ENCODE data around the gene FNDC1. TPM values are rescaled to one million over a fixed set of nuclear protein-coding genes. Genes with fewer than 3 reads are reported as not detected.

FNDC1 gene
- total RNA-seq, 4 donors from 2014 or later = 0.27 to 9.9 (median 1.5) TPM

GRCh38 chr6:159252955-159253508 is 83.8 kb downstream of the FNDC1 start:
- TF ChIP-seq POLR2AphosphoS5 (IDR thresholded peaks at IDR 0.05) (peak; percentile 25), POLR2A (IDR thresholded peaks at IDR 0.05) (no peak)
- TF ChIP-seq, protein P1, sequence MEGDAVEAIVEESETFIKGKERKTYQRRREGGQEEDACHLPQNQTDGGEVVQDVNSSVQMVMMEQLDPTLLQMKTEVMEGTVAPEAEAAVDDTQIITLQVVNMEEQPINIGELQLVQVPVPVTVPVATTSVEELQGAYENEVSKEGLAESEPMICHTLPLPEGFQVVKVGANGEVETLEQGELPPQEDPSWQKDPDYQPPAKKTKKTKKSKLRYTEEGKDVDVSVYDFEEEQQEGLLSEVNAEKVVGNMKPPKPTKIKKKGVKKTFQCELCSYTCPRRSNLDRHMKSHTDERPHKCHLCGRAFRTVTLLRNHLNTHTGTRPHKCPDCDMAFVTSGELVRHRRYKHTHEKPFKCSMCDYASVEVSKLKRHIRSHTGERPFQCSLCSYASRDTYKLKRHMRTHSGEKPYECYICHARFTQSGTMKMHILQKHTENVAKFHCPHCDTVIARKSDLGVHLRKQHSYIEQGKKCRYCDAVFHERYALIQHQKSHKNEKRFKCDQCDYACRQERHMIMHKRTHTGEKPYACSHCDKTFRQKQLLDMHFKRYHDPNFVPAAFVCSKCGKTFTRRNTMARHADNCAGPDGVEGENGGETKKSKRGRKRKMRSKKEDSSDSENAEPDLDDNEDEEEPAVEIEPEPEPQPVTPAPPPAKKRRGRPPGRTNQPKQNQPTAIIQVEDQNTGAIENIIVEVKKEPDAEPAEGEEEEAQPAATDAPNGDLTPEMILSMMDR (IDR thresholded peaks at IDR 0.05) = peak; percentile 42 to 76 (median 56)
- H3K4me1 ChIP-seq = peaks cover 0 to 40% (median 15%) of the 10 kb centered on the region in 3 donors
- 0 to 14% methylated on average over 1 to 4 of the region's 10 CpGs for WGBS, 2 donors (ENCODE audit: low coverage in 1 of 2)
- peak overlapping the region in 1 of 2 donors; percentile 32 for H3K4me3 ChIP-seq
- no peaks in the 10 kb centered on the region for H3K9me3 ChIP-seq
- H3K27me3 ChIP-seq = no peaks in the 10 kb centered on the region
- H3K36me3 ChIP-seq = no peaks in the 10 kb centered on the region
- ATAC-seq = peak; percentile 69
- peak overlapping the region in 2 of 4 donors; percentile 54 to 65 for H3K27ac ChIP-seq

GRCh38 chr6:159254186-159254585 is 85.0 kb downstream of the FNDC1 start:
- WGBS, 2 donors (ENCODE audit: low coverage in 1 of 2) = 69 to 92% methylated on average over 2 of the region's 2 CpGs
- ATAC-seq = no peak
- TF ChIP-seq, protein P1 (IDR thresholded peaks at IDR 0.05) = no peak
- TF ChIP-seq EP300 (IDR thresholded peaks at IDR 0.05) = no peak
- no peak for TF ChIP-seq POLR2AphosphoS5 (IDR thresholded peaks at IDR 0.05)

DNA sequence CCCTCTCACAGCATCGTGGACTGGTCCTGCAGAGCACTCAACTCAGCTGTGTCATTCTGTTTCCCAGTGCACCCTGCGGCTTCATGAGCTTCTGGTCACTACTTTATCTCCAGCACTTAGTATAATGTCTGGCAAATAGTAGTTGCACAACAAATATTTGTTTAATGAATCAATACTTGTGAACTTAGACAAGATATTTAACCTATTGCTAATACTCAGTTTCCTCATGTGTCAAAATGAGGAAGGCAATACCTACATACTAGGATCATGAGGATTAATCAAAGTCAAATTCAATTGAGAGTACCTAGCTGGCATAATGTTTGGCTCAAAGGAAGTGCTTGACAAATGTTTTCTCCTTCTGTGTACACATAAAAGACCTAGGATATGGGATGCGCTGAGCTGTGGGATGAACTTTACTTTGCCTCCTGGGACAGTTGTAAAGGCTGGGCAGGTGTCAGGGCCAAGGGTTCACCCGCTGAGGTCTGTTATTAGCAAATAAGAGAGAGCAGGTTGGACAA is 86.3 kb downstream of the FNDC1 start:
- Histone ChIP-seq H3K27me3 (no peaks in the 10 kb centered on the region), H3K27ac (no peak overlapping the region), H3K4me3 (no peak overlapping the region), H3K4me1 (peaks cover 0 to 23% (median 3%) of the 10 kb centered on the region in 3 donors), H3K9me3 (no peaks in the 10 kb centered on the region), H3K36me3 (no peaks in the 10 kb centered on the region)
- no peak for ATAC-seq
- WGBS, 2 donors (ENCODE audit: low coverage in 1 of 2) = 83 to 85% methylated on average over 3 to 4 of the region's 4 CpGs
- TF ChIP-seq, protein P1 (IDR thresholded peaks at IDR 0.05) = no peak
- no peak for TF ChIP-seq POLR2AphosphoS5 (IDR thresholded peaks at IDR 0.05)
- no peak for TF ChIP-seq EP300 (IDR thresholded peaks at IDR 0.05)
- no peak for TF ChIP-seq POLR2A (IDR thresholded peaks at IDR 0.05)

More at GRCh38 chr6:159254186-159254585, 85.0 kb downstream of the FNDC1 start:
- H3K4me1 ChIP-seq = peaks cover 0 to 28% (median 13%) of the 10 kb centered on the region in 3 donors
- no peaks in the 10 kb centered on the region for H3K36me3 ChIP-seq
- H3K27me3 ChIP-seq = no peaks in the 10 kb centered on the region
- H3K4me3 ChIP-seq = no peak overlapping the region
- H3K27ac ChIP-seq = no peak overlapping the region
- H3K9me3 ChIP-seq = no peaks in the 10 kb centered on the region

DNA sequence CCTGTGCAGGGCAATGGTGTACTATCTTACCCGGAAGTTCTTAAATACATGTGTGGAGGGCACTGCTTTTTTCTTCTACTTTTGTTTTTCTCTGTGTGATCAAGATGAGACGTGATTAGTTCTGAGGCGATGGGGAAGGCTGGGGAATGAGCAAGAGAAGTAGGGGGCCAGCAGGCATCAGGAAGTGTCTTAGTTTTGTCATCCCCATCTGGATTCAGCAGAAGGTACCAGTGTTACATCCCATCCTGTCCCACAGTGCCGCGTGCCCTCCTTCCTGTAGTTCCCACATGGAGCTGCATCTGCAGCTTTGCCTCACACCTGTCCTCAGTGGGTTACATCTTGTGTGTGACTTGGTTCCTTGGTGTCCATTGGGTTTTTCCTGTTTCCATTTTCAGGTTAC is 86.9 kb downstream of the FNDC1 start:
- 80 to 100% methylated on average over 2 to 4 of the region's 5 CpGs for WGBS, 2 donors (ENCODE audit: low coverage in 1 of 2)
- TF ChIP-seq EP300 (IDR thresholded peaks at IDR 0.05) = no peak
- TF ChIP-seq POLR2AphosphoS5 (IDR thresholded peaks at IDR 0.05) = no peak
- TF ChIP-seq, protein P1 (IDR thresholded peaks at IDR 0.05) = no peak
- TF ChIP-seq POLR2A (IDR thresholded peaks at IDR 0.05) = no peak

DNA sequence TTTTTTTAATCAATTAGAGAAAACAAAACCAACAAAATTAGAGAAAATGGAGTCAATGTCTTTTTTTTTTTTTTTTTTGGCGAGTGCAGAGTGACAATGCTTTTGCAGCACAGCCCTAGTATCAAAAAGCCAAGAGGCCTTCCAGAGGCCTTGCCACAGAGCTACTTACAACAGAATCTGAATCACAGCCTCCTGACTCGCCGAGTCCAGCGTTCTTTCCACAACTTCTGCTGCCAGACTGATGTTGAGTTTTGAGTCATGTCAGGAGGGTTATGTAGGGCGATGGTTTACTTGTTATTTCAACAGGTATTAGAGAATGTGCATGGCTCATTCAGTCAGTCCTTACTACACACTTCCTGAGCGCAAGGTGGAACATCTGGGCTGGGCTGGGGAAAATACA is 88.6 kb downstream of the FNDC1 start:
- no peak overlapping the region for H3K27ac ChIP-seq
- ATAC-seq = peak; percentile 38
- peaks cover 0 to 12% (median 3%) of the 10 kb centered on the region in 3 donors for H3K4me1 ChIP-seq
- no peaks in the 10 kb centered on the region for H3K9me3 ChIP-seq
- no peak overlapping the region for H3K4me3 ChIP-seq
- no peak for TF ChIP-seq POLR2A (IDR thresholded peaks at IDR 0.05)
- TF ChIP-seq, protein P1 (IDR thresholded peaks at IDR 0.05) = no peak
- no peak for TF ChIP-seq EP300 (IDR thresholded peaks at IDR 0.05)
- no peak for TF ChIP-seq POLR2AphosphoS5 (IDR thresholded peaks at IDR 0.05)
- no peaks in the 10 kb centered on the region for H3K27me3 ChIP-seq
- WGBS, 2 donors (ENCODE audit: low coverage in 1 of 2) = 69% methylated on average over 6 of the region's 6 CpGs; no CpG with 5 or more reads in 1 of the 2 donors
- H3K36me3 ChIP-seq = no peaks in the 10 kb centered on the region

More for the DNA sequence above, 86.9 kb downstream of the FNDC1 start:
- Histone ChIP-seq H3K4me3 (no peak overlapping the region), H3K9me3 (no peaks in the 10 kb centered on the region), H3K27me3 (no peaks in the 10 kb centered on the region), H3K36me3 (no peaks in the 10 kb centered on the region), H3K4me1 (peaks cover 0 to 23% (median 3%) of the 10 kb centered on the region in 3 donors), H3K27ac (no peak overlapping the region)
- ATAC-seq = no peak
